GM21447 (cell line): ENCODE measurements around the gene PRRT1.

ENCODE experiments used
- ATAC-seq: cut with Tn5 transposase; IDR thresholded peaks from one replicate; pipeline ENCODE4 v1.9.1; 2021; ENCODE audit not compliant: unreplicated experiment

The PRRT1 gene

GRCh38 chr6:32175711-32176475 lies 24.2 kb upstream of the PRRT1 start, which contains the start of gene AGPAT1:
AGPAT1 (minus strand) TSS chr6:32176084; CDS start chr6:32171496, 4,588 bp downstream.
- ATAC-seq, result peak; percentile 41

- ATAC-seq, result no peak
These were observed 23.6 kb upstream of the PRRT1 start for GRCh38 chr6:32175322-32175710.

DNA sequence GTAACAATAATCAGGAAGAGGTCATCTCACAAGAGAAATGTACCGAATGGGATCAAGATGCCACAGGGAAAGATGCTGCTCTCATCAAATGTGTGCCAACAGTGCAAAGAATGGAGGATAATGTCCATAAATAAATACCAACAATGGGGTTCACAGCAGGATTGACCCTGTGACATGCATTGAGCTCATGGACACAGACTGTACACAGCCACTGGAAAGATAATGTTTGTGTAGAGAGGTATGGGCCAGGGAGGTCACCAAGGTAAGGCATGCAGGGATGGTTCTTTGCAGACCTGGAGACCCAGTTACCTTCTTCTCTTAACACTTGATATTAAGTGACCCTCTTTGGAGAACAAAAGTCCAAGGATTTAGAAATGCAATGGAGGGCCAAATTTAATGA lies 22.7 kb upstream of the PRRT1 start:
- no peak for ATAC-seq

GRCh38 chr6:32173051-32173727 lies 21.4 kb upstream of the PRRT1 start:
- no peak for ATAC-seq

DNA sequence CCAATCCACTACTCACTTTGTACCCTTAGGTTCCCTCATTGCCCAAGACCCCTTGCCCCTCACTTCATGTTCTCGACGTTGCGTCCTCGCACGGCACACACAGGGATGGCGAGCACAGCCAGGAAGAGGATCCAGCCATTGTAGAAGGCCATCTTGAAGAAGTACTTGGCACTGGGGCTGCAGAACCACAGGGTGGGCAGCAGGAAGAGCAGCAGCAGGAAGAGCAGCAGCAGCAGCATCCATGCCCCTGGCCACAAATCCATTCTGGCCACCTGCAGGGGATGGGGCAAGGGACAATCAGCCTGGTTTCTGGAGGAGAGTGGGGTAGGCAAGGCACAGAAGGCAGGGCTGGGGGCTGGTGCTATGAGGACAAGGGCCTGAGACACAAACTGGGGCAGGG lies 19.5 kb upstream of the PRRT1 start:
- no peak for ATAC-seq

GRCh38 chr6:32170294-32170693 lies 18.6 kb upstream of the PRRT1 start:
- no peak for ATAC-seq

DNA sequence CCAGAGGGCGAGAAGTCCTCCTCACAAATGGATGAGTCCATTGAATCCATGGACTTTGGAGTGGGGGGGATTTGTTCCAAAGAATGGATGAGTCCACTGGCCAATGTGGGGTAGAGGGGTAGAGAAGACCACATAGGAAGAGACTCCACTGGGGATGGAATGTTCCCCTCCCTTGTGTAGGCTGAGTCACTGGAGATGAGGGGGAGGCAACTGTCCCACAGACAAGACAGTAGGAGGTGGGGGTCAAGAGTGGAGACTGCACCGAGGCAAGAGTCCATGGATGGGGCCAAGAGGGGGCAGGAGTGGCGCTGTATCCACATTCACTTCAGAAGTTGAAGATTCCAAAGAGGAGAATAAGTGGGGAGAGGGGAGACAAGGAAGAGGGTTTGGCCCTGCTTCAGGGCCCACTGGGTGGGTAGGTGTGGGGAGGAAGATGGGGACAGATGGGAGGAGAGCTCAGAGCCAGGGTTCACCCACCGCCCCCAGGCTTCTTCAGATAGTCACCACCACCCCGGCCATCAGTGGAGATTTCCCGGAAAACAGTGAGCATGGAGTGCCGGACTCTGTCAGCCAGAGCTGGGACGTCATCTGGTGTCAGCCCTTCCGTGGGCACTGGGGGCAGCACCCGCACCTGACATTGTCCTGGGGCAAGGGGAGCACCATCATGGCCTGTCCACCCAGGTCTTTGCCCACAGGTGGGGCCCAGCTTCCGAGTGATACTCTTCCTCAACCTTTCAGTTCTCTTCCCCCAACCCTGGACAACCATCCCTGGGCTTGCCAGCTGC lies 17.3 kb upstream of the PRRT1 start:
- ATAC-seq, result no peak

DNA sequence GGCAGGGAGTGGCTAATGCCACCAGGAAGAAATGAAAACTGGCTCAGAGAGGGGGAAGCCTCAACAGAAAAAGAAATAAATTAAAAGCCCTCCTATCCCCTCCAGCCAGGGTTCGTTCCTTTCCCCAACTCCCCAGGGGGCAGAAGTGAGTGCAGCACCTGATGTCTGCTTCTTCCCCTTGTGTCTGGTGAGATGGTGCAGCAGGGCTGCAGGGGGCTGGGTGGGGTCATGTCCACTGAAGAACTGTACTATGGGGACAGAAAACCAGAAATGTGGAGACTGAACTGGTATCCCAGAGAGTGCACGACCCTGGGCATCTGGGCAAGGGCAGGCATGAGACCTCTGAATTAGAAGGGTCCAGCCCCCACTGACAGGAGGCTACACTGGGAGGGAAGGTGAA lies 16.6 kb upstream of the PRRT1 start:
- no peak for ATAC-seq

- ATAC-seq, result no peak
These were observed 16.1 kb upstream of the PRRT1 start for GRCh38 chr6:32167761-32168262.

GRCh38 chr6:32167154-32167760 lies 15.5 kb upstream of the PRRT1 start:
- ATAC-seq, result no peak

- no peak for ATAC-seq
These were observed 14.8 kb upstream of the PRRT1 start for GRCh38 chr6:32166411-32167061.

GRCh38 chr6:32164295-32164694 lies 12.6 kb upstream of the PRRT1 start, which contains the start of gene EGFL8:
EGFL8 (plus strand) TSS chr6:32164595; CDS start chr6:32166166, 1,571 bp downstream.
- no peak for ATAC-seq

- no peak for ATAC-seq
These were observed 12.0 kb upstream of the PRRT1 start for GRCh38 chr6:32163559-32164258.

DNA sequence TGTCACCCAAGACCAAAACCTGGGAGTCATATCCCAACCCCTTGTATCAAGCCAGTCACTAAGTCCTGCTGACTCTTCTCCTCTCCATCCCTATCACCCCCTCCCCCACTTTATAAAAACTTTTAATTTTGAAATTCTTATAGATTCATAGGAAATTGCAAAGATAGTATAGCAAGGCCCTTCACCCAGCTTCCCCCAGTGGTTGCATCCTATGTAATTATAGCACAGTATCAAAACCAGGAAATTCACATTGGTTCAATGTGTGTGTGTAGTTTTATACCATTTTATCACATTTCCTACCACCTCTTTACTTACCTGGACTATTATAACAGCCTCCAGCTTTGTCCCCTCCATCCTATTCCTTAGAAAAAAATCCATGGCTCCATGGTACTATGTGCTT lies 6.3 kb upstream of the PRRT1 start:
- ATAC-seq, result no peak

DNA sequence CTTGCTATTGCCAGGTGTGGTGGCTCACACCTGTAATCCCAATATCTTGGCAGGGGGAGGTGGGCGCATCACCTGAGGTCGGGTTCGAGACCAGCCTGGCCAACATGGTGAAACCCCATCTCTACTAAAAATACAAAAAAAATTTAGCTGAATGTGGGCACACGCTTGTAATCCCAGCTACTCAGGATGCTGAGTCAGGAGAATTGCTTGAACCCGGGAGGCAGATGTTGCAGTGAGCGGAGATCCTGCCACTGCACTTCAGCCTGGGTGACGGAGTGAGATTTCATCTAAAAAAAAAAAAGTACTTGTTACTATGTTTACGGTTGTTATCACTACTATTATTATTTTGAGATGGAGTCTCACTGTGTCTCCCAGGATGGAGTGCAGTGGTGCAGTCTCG lies 5.2 kb upstream of the PRRT1 start:
- no peak for ATAC-seq

DNA sequence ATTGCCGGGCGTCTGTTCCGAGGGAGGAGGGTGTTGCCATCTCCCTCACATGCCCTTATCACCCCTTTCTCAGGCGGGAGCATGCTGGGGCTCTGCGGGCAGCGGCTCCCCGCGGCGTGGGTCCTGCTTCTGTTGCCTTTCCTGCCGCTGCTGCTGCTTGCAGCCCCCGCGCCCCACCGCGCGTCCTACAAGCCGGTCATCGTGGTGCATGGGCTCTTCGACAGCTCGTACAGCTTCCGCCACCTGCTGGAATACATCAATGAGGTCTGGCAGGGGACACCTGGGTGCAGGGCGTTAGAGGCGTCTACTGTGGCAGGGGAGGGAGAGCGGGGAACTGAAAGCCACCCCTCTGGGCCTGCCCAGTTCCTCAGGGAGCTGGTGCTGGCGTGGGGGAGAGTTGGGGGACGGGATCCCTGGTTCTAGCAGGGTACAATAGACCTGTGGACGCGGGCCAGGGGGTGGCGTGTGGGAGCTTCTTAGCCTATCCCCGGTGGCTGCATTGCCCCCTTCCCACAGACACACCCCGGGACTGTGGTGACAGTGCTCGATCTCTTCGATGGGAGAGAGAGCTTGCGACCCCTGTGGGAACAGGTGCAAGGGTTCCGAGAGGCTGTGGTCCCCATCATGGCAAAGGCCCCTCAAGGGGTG lies 2.9 kb upstream of the PRRT1 start:
- peak; percentile 83 for ATAC-seq

- peak; percentile 22 for ATAC-seq
These were observed 2.1 kb upstream of the PRRT1 start, which contains the start of gene PPT2 for GRCh38 chr6:32153564-32154513. PPT2 (plus strand) TSS chr6:32154141; CDS start chr6:32154595, 454 bp downstream.
